ENCODE results near the gene CHRD.

The CHRD gene

GRCh38 chr3:184346480-184347190 is 33.2 kb upstream of the CHRD start:
- peak; percentile 78 for DNase-seq (ENCODE audit: low spot score)

DNA sequence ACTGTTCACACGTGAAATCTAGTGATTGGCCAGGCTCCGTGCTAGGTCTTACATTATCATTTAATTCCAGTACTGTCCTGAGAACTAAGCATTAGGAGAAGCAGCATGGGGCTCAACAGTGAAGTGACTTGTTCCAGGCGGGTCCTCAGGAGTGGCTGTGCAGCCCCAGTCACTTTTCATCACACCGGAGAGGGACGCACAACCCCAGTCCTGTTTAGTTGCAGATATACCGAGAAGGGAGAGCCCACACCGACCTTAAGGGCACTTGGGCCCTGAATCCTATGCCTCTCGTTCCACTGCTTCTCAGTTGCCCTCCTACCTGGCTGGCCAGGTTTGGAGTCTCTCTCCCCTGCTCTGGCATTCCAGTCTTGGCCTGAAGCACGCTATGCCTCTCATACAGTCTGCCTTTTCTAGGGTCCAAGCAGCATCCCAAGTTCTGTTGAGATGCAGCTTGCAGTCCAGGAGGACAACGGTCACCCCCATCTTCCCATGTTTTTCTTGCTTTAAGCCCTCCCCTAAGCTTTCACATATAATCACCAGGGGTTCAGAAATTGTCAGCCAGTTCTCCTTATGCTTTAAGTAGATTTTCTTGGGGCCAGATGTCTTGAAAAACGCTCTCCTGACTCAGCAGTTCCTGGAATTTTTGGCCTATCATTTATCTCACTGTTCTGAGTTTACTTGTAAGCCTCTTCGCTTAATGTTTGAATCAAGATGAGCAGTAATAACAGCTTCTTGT is 32.4 kb upstream of the CHRD start:
- DNase-seq (ENCODE audit: low spot score): peak; percentile 83

- no peak for DNase-seq (ENCODE audit: low spot score)
These were observed 31.8 kb upstream of the CHRD start for GRCh38 chr3:184348057-184348382.

DNA sequence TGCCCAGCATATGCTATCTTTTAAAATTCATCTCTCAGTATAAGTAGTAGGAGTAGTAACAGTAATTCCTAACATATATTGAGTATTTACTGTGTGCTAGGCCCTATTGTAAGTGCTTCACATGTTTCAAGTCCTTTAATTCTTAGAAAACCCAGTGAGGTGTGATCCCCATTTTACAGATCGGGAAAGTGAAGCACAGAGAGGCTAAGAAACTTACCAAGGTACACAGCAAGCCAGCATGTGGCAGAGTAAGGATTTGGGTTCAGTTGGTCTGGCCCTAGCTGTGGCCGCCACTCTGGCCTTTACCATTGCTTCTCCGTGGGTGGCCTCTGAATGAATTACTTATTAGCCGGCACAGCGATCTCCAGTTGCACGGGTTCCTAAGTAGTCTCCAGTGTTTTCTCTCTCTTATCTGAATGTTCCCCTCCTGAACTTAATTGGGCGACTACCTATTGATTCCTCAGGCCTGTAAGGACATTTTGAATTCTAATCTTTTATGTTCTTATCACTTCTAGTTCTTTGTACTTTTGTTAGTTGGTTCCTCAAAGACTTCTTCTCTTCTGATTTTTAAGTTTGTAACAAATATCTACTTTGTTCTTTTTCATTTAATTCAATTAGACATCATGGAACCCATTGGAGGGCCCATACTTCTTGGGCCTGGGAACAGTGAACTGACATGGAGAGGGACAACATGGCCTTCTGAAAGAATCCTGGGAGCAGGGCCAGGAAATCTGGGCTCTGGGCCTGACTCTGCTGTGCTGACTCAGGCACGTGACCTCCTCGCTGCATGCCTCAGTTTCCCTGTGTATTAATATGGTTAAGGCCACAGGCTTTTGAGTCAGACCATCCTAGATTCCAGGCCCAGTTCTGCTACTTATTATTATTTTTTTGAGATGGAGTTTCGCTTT is 30.0 kb upstream of the CHRD start:
- DNase-seq (ENCODE audit: low spot score): peak; percentile 22

- no peak for DNase-seq (ENCODE audit: low spot score)
These were observed 29.2 kb upstream of the CHRD start for GRCh38 chr3:184350618-184351017.

- peak; percentile 46 for DNase-seq (ENCODE audit: low spot score)
These were observed 28.2 kb upstream of the CHRD start for GRCh38 chr3:184351511-184352148.

DNA sequence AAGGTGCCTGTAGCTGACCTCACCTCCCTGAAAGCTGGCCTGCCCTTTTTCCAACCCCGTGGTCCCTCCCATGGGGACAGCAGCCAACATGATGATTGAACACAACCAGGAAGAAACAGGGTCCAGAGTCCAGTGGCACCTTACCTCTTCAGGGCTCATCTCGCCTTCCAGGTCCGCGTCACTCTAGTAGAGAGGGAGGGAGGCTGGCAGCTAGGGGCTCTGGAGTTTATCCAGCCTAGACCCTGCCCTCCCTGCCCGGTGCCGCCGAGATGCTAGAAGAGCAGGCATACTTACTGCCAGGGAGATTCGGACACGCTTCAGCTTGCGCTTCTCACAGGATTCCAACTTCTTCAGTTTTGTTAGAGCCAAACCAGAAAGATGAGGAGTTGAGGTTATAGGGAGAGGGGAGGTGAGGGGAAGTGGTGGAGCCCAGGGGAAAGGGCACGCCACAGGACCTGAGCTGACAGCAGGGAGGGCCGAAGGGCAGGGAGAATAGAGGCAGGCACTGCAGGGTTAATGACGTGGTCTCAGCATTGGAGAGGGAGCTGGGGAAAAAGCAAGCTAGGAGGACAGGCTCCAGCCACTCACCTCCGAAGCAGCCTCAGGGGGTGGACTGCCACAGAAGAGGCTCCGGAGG is 27.6 kb upstream of the CHRD start:
- DNase-seq (ENCODE audit: low spot score): no peak

- no peak for DNase-seq (ENCODE audit: low spot score)
These were observed 26.8 kb upstream of the CHRD start for GRCh38 chr3:184352897-184353545.

DNA sequence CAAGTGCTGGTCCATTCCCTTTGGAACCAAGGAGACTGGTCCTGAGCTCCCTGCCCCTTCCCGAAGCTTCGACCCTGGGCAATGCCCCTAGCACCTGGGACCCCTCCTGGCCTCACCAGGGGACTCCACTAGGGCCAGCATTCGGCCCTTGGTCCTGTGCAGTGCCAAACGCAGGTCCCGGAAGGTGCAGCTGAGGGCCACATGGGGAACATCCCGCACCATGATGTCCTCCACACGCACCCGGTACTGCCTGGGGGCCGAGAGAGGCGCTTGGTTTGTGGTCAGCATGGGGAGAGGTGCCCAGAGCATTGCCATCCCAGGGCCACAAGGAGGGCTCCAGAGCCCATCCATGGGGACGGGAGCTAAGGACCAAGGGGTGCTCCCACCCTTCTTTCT is 26.3 kb upstream of the CHRD start:
- no peak for DNase-seq (ENCODE audit: low spot score)

- DNase-seq (ENCODE audit: low spot score): peak; percentile 70
These were observed 25.6 kb upstream of the CHRD start for GRCh38 chr3:184354121-184354728.

DNA sequence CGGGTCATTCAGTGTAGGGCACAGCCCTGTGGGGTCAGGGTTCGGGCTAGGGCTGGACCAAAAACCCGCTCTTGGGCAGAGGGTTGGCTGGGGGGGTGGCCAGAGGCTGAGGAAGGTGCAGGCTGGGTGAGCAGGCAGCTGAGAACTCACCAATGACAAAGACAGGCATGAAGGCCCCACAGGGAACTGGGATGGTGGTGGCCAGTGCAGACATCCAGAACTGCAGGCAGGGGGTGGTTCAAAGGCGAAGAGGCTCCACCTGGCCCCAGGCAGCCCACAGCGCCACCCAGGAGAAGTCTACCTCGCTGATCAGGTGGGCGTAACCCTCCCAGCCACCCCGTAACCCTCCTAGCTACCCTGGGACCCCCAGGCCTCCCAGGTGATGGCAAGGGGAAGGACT is 25.1 kb upstream of the CHRD start:
- DNase-seq (ENCODE audit: low spot score): no peak

DNA sequence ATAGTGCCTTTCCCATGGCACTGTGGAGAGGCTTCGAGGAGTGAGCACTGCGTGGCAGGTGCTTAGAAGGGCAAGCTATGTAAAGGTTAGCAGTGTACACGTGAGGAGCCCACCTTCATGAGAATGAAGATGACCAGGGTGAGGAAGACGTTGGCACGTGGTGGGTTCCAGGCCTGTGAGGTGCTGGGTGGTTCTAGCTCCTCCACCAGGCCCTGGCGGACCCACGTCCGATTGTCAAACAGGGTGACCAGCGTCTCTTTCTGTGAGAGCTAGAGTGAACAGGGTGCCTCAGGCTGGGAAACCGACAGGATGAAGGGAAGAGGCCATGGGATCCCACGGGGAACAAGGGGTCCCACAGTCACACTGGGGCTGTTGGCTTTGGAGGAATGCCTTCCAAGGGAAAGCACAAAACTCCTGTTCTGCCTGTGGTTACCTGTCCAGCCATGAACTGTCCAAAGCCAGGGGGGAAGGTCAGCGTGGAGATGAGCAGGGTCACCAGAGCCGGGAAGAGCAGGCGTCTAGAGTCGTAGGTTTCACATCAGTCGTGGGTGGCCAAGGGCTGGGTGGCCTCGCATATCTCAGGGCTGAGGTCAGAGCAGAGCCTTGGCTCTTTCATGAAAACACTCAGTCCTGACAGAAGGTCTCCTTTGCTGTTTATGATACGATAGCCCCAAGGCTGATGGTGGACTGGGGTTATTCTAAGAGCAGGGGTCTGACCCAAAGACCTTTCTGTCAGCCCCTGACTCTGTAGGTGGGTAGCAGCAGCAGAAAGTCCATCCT is 24.4 kb upstream of the CHRD start:
- no peak for DNase-seq (ENCODE audit: low spot score)

GRCh38 chr3:184357248-184358123 is 22.4 kb upstream of the CHRD start:
- DNase-seq (ENCODE audit: low spot score): no peak

- DNase-seq (ENCODE audit: low spot score): no peak
These were observed 21.6 kb upstream of the CHRD start for GRCh38 chr3:184358124-184358767.

DNA sequence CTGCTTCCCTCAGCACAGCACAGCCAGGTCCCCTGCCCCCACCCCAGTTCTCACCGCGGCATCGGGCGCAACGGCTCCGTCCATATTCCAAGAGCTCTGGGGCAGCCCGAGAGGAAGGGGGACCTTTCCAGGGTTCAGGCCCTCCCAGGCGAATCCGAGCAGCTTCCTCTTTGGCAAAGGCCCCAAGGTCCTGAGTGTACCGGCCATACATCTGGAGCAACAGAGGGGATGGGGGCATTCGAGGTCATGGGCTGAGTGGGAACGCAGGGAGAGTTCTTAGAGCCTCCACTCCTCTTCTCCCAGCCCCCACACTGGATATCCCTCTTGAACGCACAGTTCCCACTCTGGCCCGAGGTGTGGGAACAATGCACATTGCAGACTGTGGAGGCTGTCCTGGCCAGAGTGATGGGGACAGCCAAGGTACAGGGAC is 20.9 kb upstream of the CHRD start:
- no peak for DNase-seq (ENCODE audit: low spot score)

- no peak for DNase-seq (ENCODE audit: low spot score)
These were observed 20.2 kb upstream of the CHRD start for GRCh38 chr3:184359610-184360009.

DNA sequence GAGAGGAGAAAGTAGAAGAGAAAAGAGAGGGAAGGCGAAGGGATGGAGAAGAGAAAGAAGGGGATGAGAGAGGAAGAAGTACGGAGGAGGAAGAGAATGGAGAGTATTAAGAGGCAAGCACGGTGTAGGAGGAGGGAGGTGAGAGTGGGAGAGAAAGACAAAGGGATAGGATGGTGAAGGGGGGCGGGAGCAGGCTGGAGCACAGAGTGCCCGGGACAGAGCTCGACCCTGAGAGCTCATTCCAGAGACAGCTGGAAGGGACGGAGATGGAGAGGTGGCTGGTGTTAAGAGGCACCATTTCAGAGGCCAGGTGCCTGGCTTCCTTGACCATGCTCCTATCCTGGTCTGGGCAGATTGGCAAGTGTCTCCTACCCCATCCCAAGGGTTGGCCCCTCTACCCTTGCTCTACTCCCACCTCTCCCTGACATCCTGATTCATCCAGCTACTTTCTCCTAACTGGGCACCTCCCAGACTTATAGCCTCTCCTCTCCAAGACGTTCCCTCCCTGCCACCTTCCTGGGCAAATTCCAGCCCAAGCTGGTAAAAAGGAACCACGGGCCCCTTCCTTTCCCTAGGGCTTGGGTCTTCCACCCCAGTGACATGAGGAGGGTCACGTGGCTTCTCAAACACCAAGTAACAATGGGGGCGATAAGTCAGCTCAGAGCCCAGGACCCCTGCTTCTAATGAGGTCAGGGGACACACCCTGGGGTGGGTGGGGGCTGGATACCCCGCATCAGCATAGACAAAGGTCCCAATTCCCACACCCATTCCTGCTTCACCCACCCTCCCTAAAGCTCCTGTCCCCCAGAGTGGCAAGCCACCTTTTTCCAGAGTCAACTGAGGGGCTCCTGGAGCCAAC is 19.6 kb upstream of the CHRD start:
- no peak for DNase-seq (ENCODE audit: low spot score)

All from hematopoietic multipotent progenitor cell treated with erythropoietin and hydrocortisone succinate and interleukin-3 and kit ligand, for 17 days (in vitro differentiated cells).